BLaER1 (cell line): ENCODE measurements around the gene CRYL1.

Experiments used
- H3K27ac ChIP-seq: shearing (Covaris generic); formaldehyde crosslinking; 2 replicates; pipeline ENCODE4 v1.8.1; 2022
- H3K27me3 ChIP-seq: shearing (Covaris generic); formaldehyde crosslinking; 2 replicates; pipeline ENCODE4 v1.8.1; 2022
- H3K36me3 ChIP-seq: shearing (Covaris generic); formaldehyde crosslinking; 2 replicates; pipeline ENCODE4 v1.8.1; 2022
- H3K4me1 ChIP-seq: shearing (Covaris generic); formaldehyde crosslinking; 2 replicates; pipeline ENCODE4 v1.8.1; 2022
- H3K4me2 ChIP-seq: shearing (Covaris generic); formaldehyde crosslinking; 2 replicates; pipeline ENCODE4 v1.8.1; 2022
- H3K4me3 ChIP-seq: shearing (Covaris generic); formaldehyde crosslinking; 2 replicates; pipeline ENCODE4 v1.8.1; 2022
- H3K9ac ChIP-seq: shearing (Covaris generic); formaldehyde crosslinking; 2 replicates; pipeline ENCODE4 v1.8.1; 2022
- H3K9me3 ChIP-seq: shearing (Covaris generic); formaldehyde crosslinking; 2 replicates; pipeline ENCODE4 v1.8.1; 2022
- H4K20me1 ChIP-seq: shearing (Covaris generic); formaldehyde crosslinking; 2 replicates; pipeline ENCODE4 v1.8.1; 2022
- Cebpa-rat ChIP-seq: shearing (Covaris generic); IDR thresholded peaks from 2 replicates; pipeline ENCODE4 v1.8.1; 2022

The CRYL1 gene

GRCh38 chr13:20408181-20408580, 117.5 kb downstream of the CRYL1 start:
- Histone ChIP-seq H3K4me2 (no peak overlapping the region), H4K20me1 (no peaks in the 10 kb centered on the region), H3K4me1 (peaks cover 18% of the 10 kb centered on the region), H3K27me3 (no peaks in the 10 kb centered on the region), H3K9me3 (peaks cover 4% of the 10 kb centered on the region; the same call in 1 of the 2 replicates), H3K9ac (no peak overlapping the region), H3K36me3 (no peaks in the 10 kb centered on the region), H3K4me3 (no peak overlapping the region), H3K27ac (no peak overlapping the region)
- no peak for TF ChIP-seq Cebpa-rat

- H3K27ac ChIP-seq, result no peak overlapping the region
- H4K20me1 ChIP-seq, result no peaks in the 10 kb centered on the region
- peaks cover 17% of the 10 kb centered on the region for H3K4me1 ChIP-seq
- no peaks in the 10 kb centered on the region; the same call in 1 of the 2 replicates for H3K9me3 ChIP-seq
- H3K4me3 ChIP-seq, result no peak overlapping the region
- no peak overlapping the region for H3K4me2 ChIP-seq
- TF ChIP-seq Cebpa-rat, result no peak
- no peaks in the 10 kb centered on the region for H3K36me3 ChIP-seq
- H3K27me3 ChIP-seq, result no peaks in the 10 kb centered on the region
- no peak overlapping the region for H3K9ac ChIP-seq
Observed at GRCh38 chr13:20407759-20408158, 117.9 kb downstream of the CRYL1 start.

GRCh38 chr13:20405691-20406090, 120.0 kb downstream of the CRYL1 start:
- Histone ChIP-seq H3K9ac (no peak overlapping the region), H3K9me3 (no peaks in the 10 kb centered on the region)

GRCh38 chr13:20404488-20405222, 121.0 kb downstream of the CRYL1 start:
- no peaks in the 10 kb centered on the region for H3K9me3 ChIP-seq
- TF ChIP-seq Cebpa-rat, result no peak
- H3K9ac ChIP-seq, result no peak overlapping the region
- H3K4me1 ChIP-seq, result 0 out of 2 replicates have a peak, but pooled peaks cover under 1% of the 10 kb centered on the region
- no peaks in the 10 kb centered on the region for H3K36me3 ChIP-seq
- H3K27me3 ChIP-seq, result no peaks in the 10 kb centered on the region
- no peak overlapping the region for H3K27ac ChIP-seq
- no peaks in the 10 kb centered on the region for H4K20me1 ChIP-seq
- no peak overlapping the region for H3K4me2 ChIP-seq
- no peak overlapping the region for H3K4me3 ChIP-seq

More at GRCh38 chr13:20405691-20406090, 120.0 kb downstream of the CRYL1 start:
- H3K4me1 ChIP-seq, result no peaks in the 10 kb centered on the region
- H3K27me3 ChIP-seq, result no peaks in the 10 kb centered on the region
- no peak overlapping the region for H3K4me3 ChIP-seq
- H3K27ac ChIP-seq, result no peak overlapping the region
- H4K20me1 ChIP-seq, result no peaks in the 10 kb centered on the region
- no peak overlapping the region for H3K4me2 ChIP-seq
- TF ChIP-seq Cebpa-rat, result no peak
- no peaks in the 10 kb centered on the region for H3K36me3 ChIP-seq

GRCh38 chr13:20403826-20404225, 121.8 kb downstream of the CRYL1 start:
- Histone ChIP-seq H3K27me3 (no peaks in the 10 kb centered on the region), H3K4me2 (no peak overlapping the region), H3K27ac (no peak overlapping the region), H3K4me1 (peaks cover 4% of the 10 kb centered on the region; the same call in 1 of the 2 replicates), H3K4me3 (no peak overlapping the region), H3K36me3 (no peaks in the 10 kb centered on the region), H3K9ac (no peak overlapping the region), H3K9me3 (no peaks in the 10 kb centered on the region), H4K20me1 (no peaks in the 10 kb centered on the region)
- no peak for TF ChIP-seq Cebpa-rat

GRCh38 chr13:20402881-20403280, 122.8 kb downstream of the CRYL1 start:
- Histone ChIP-seq H3K27ac (no peak overlapping the region), H3K27me3 (no peaks in the 10 kb centered on the region), H3K4me2 (no peak overlapping the region), H3K9me3 (no peaks in the 10 kb centered on the region), H3K36me3 (no peaks in the 10 kb centered on the region), H3K4me3 (no peak overlapping the region), H4K20me1 (no peaks in the 10 kb centered on the region), H3K4me1 (peaks cover 4% of the 10 kb centered on the region; the same call in 1 of the 2 replicates), H3K9ac (no peak overlapping the region)
- TF ChIP-seq Cebpa-rat, result no peak

GRCh38 chr13:20401931-20402856, 123.5 kb downstream of the CRYL1 start:
- H3K27ac ChIP-seq, result no peak overlapping the region

GRCh38 chr13:20401531-20401930, 124.1 kb downstream of the CRYL1 start:
- H3K4me1 ChIP-seq, result peaks cover 4% of the 10 kb centered on the region; the same call in 1 of the 2 replicates
- H3K36me3 ChIP-seq, result no peaks in the 10 kb centered on the region
- no peak overlapping the region for H3K4me3 ChIP-seq
- H3K9me3 ChIP-seq, result no peaks in the 10 kb centered on the region
- no peak overlapping the region for H3K27ac ChIP-seq
- no peak for TF ChIP-seq Cebpa-rat
- no peaks in the 10 kb centered on the region for H4K20me1 ChIP-seq
- H3K9ac ChIP-seq, result no peak overlapping the region
- no peaks in the 10 kb centered on the region for H3K27me3 ChIP-seq
- no peak overlapping the region for H3K4me2 ChIP-seq

More at GRCh38 chr13:20401931-20402856, 123.5 kb downstream of the CRYL1 start:
- Histone ChIP-seq H4K20me1 (no peaks in the 10 kb centered on the region), H3K9ac (no peak overlapping the region), H3K9me3 (no peaks in the 10 kb centered on the region), H3K4me3 (no peak overlapping the region), H3K27me3 (no peaks in the 10 kb centered on the region), H3K4me1 (peaks cover 4% of the 10 kb centered on the region; the same call in 1 of the 2 replicates), H3K36me3 (no peaks in the 10 kb centered on the region), H3K4me2 (no peak overlapping the region)
- no peak for TF ChIP-seq Cebpa-rat

- Histone ChIP-seq H3K9me3 (no peaks in the 10 kb centered on the region), H3K4me2 (no peak overlapping the region)
Observed at GRCh38 chr13:20400774-20401173, 124.9 kb downstream of the CRYL1 start.

More at GRCh38 chr13:20400774-20401173, 124.9 kb downstream of the CRYL1 start:
- H3K27me3 ChIP-seq, result no peaks in the 10 kb centered on the region
- H3K9ac ChIP-seq, result no peak overlapping the region
- no peaks in the 10 kb centered on the region for H3K36me3 ChIP-seq
- TF ChIP-seq Cebpa-rat, result no peak
- no peaks in the 10 kb centered on the region for H4K20me1 ChIP-seq
- peaks cover 4% of the 10 kb centered on the region; the same call in 1 of the 2 replicates for H3K4me1 ChIP-seq
- H3K4me3 ChIP-seq, result no peak overlapping the region
- no peak overlapping the region for H3K27ac ChIP-seq
